GM19351 (cell line): Measurements from ENCODE around the gene ABCG5.

Experiments
- ATAC-seq: cut with Tn5 transposase; IDR thresholded peaks from one replicate; pipeline ENCODE4 v1.9.1; 2021; ENCODE audit warnings: mild to moderate bottlenecking, moderate library complexity; ENCODE audit not compliant: unreplicated experiment

Gene ABCG5

GRCh38 chr2:43810888-43811287 lies 27.8 kb downstream of the ABCG5 start:
- no peak for ATAC-seq

GRCh38 chr2:43810452-43810851 lies 28.2 kb downstream of the ABCG5 start:
- ATAC-seq = no peak

GRCh38 chr2:43806719-43807031 lies 32.0 kb downstream of the ABCG5 start:
- no peak for ATAC-seq

GRCh38 chr2:43803113-43803512 lies 35.5 kb downstream of the ABCG5 start:
- ATAC-seq = no peak

GRCh38 chr2:43802135-43802534 lies 36.5 kb downstream of the ABCG5 start:
- ATAC-seq = no peak

- ATAC-seq = no peak
These were observed 37.7 kb downstream of the ABCG5 start for GRCh38 chr2:43800894-43801293.

- no peak for ATAC-seq
These were observed 40.3 kb downstream of the ABCG5 start for GRCh38 chr2:43798300-43798699.

GRCh38 chr2:43796206-43796605 lies 42.4 kb downstream of the ABCG5 start:
- ATAC-seq = no peak

GRCh38 chr2:43794956-43795355 lies 43.7 kb downstream of the ABCG5 start:
- ATAC-seq = no peak

- no peak for ATAC-seq
These were observed 46.0 kb downstream of the ABCG5 start for GRCh38 chr2:43792653-43793052.

GRCh38 chr2:43791035-43791765 lies 47.4 kb downstream of the ABCG5 start:
- no peak for ATAC-seq

- ATAC-seq = no peak
These were observed 48.5 kb downstream of the ABCG5 start for GRCh38 chr2:43790147-43790546.

GRCh38 chr2:43788646-43789045 lies 50.0 kb downstream of the ABCG5 start:
- no peak for ATAC-seq

- no peak for ATAC-seq
These were observed 50.7 kb downstream of the ABCG5 start for GRCh38 chr2:43787895-43788294.

- no peak for ATAC-seq
These were observed 60.4 kb downstream of the ABCG5 start for GRCh38 chr2:43778233-43778632.

- ATAC-seq = no peak
These were observed 61.2 kb downstream of the ABCG5 start for GRCh38 chr2:43777306-43777926.

GRCh38 chr2:43776324-43776723 lies 62.3 kb downstream of the ABCG5 start:
- ATAC-seq = no peak

- no peak for ATAC-seq
These were observed 64.0 kb downstream of the ABCG5 start for GRCh38 chr2:43774617-43775016.

GRCh38 chr2:43773876-43774613 lies 64.6 kb downstream of the ABCG5 start, which contains the start of gene DYNC2LI1:
Gene DYNC2LI1 (plus strand): TSS chr2:43774039. CDS start chr2:43774139, 100 bp downstream.
- ATAC-seq = peak; percentile 99

- ATAC-seq = no peak
These were observed 72.6 kb downstream of the ABCG5 start for GRCh38 chr2:43766006-43766405.

- ATAC-seq = no peak
These were observed 74.4 kb downstream of the ABCG5 start for GRCh38 chr2:43764086-43764705.

- ATAC-seq = no peak
These were observed 75.5 kb downstream of the ABCG5 start for GRCh38 chr2:43763091-43763490.
